Measurements from ENCODE around the gene NRCAM. TPM values are rescaled to one million over a fixed set of nuclear protein-coding genes. Genes with fewer than 3 reads are reported as not detected.
"Not testable (repeated sequence)": the region's sequence is repeated elsewhere in the genome, so short reads cannot be mapped to it uniquely, and the experiment has no call there.

NRCAM gene
- polyA plus RNA-seq, 1 donor (not counting 4 experiments of a cell fraction or from before 2014, with no cell fraction given) = 4.0 TPM

- TF ChIP-seq CTCF (optimal IDR thresholded peaks at IDR 0.05 in 1 of 3, IDR thresholded peaks at IDR 0.05 in 1 of 3, conservative IDR thresholded peaks at IDR 0.05 in 1 of 3; ENCODE audit: extremely low read depth in 1 of 3, insufficient read depth in 2 of 3, low read length in 3 of 3) = no peak
- no peak for TF ChIP-seq EZH2 (IDR thresholded peaks at IDR 0.05; ENCODE audit: low read length)
- dilution Hi-C loops (cut with MboI; ENCODE audit: extremely low pct_ligation_motif_present, low sequenced_read_pairs) = no loop called here
- no peaks in the 10 kb centered on the region for H4K20me1 ChIP-seq (ENCODE audit: control insufficient read depth, extremely low read depth, insufficient read depth, low read length)
- no peak overlapping the region for H2AFZ ChIP-seq (ENCODE audit: control insufficient read depth, low read length)
- FAIRE-seq (no peak), DNase-seq (ENCODE audit: low read depth, low spot score) (no peak)
- H3K9ac ChIP-seq (ENCODE audit: control insufficient read depth, extremely low read depth, insufficient read depth, low read length) = no peak overlapping the region
- H3K79me2 ChIP-seq (ENCODE audit: control insufficient read depth, insufficient read depth, low read length) = no peaks in the 10 kb centered on the region
- H3K4me1 ChIP-seq (ENCODE audit: control insufficient read depth, extremely low read depth, insufficient read depth, low read length) = peaks cover 3% of the 10 kb centered on the region
- no peaks in the 10 kb centered on the region for H3K9me3 ChIP-seq (ENCODE audit: control insufficient read depth, low read depth, low read length)
- no peaks in the 10 kb centered on the region for H3K9me1 ChIP-seq (ENCODE audit: control insufficient read depth, extremely low read depth, insufficient read depth, low read length)
- H3K4me2 ChIP-seq (ENCODE audit: control insufficient read depth, extremely low read depth, insufficient read depth, low read depth, low read length) = no peak overlapping the region
- H3K27ac ChIP-seq (ENCODE audit: control insufficient read depth, insufficient read depth, low read length) = no peak overlapping the region
- H3K27me3 ChIP-seq (ENCODE audit: control insufficient read depth, extremely low read depth, insufficient read depth, low read length) = no peaks in the 10 kb centered on the region
- H3K4me3 ChIP-seq (ENCODE audit: control insufficient read depth in 2 of 3, extremely low read depth in 1 of 3, insufficient read depth in 2 of 3, low read depth in 1 of 3, low read length in 3 of 3) = no peak overlapping the region
- no peaks in the 10 kb centered on the region for H3K36me3 ChIP-seq (ENCODE audit: control insufficient read depth in 2 of 2, extremely low read depth in 1 of 2, insufficient read depth in 2 of 2, low read length in 2 of 2)
Observed at GRCh38 chr7:108340856-108341411, 115.3 kb downstream of the NRCAM start.

- H4K20me1 ChIP-seq (ENCODE audit: control insufficient read depth, extremely low read depth, insufficient read depth, low read length); DNase-seq (ENCODE audit: low read depth, low spot score); H3K27me3 ChIP-seq (ENCODE audit: control insufficient read depth, extremely low read depth, insufficient read depth, low read length); H3K36me3 ChIP-seq (ENCODE audit: control insufficient read depth in 2 of 2, extremely low read depth in 1 of 2, insufficient read depth in 2 of 2, low read length in 2 of 2); H3K4me2 ChIP-seq (ENCODE audit: control insufficient read depth, extremely low read depth, insufficient read depth, low read depth, low read length); H3K27ac ChIP-seq (ENCODE audit: control insufficient read depth, insufficient read depth, low read length); H3K9me3 ChIP-seq (ENCODE audit: control insufficient read depth, low read depth, low read length); H3K9ac ChIP-seq (ENCODE audit: control insufficient read depth, extremely low read depth, insufficient read depth, low read length); H3K79me2 ChIP-seq (ENCODE audit: control insufficient read depth, insufficient read depth, low read length); H3K4me3 ChIP-seq (ENCODE audit: control insufficient read depth in 2 of 3, extremely low read depth in 1 of 3, insufficient read depth in 2 of 3, low read depth in 1 of 3, low read length in 3 of 3); FAIRE-seq; dilution Hi-C loops (cut with MboI; ENCODE audit: extremely low pct_ligation_motif_present, low sequenced_read_pairs); H3K9me1 ChIP-seq (ENCODE audit: control insufficient read depth, extremely low read depth, insufficient read depth, low read length); H3K4me1 ChIP-seq (ENCODE audit: control insufficient read depth, extremely low read depth, insufficient read depth, low read length); H2AFZ ChIP-seq (ENCODE audit: control insufficient read depth, low read length): not testable (repeated sequence)
Observed at GRCh38 chr7:108340406-108340805, 115.8 kb downstream of the NRCAM start.

Measured in keratinocyte (primary cell).